GM18502 (cell line): ENCODE results near the gene FBXL19.

ENCODE experiments used
- ATAC-seq: cut with Tn5 transposase; IDR thresholded peaks from one replicate; pipeline ENCODE4 v1.9.1; 2021; ENCODE audit warnings: mild to moderate bottlenecking; ENCODE audit not compliant: unreplicated experiment, poor library complexity

FBXL19 gene

DNA sequence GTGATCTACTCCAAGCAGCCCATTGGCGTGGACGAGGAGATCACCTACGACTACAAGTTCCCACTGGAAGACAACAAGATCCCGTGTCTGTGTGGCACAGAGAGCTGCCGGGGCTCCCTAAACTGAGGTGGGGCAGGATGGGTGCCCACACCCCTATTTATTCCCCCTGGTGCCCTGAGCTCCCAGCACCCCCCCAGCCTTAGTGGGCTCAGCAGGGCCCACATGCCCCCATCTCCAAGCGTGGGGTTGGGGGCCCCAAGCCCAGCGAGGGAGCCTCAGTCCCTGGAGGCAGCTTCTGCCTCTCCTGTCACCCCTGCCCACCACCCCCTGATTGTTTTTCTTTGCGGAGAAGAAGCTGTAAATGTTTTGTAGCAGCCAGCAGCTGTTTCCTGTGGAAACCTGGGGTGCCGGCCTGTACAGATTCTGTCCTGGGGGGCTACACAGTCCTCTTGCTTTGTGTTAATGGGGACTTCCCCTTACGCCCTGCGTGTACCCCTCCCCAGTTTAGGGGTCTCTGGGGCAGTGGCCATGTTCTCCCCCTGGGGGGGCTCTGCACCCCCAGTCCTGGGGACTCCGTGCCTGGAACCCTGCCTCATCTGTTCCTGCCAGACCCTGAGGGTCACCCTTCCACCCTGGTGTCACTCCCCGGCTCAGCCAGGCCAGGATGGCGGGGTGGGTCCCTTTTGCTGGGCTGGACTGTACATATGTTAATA lies 60.7 kb downstream of the FBXL19 start:
- no peak for ATAC-seq

- ATAC-seq: peak; percentile 50
Measured at GRCh38 chr16:30984669-30985400, 61.5 kb downstream of the FBXL19 start, which contains the start of gene HSD3B7. TSS of gene HSD3B7 (plus strand) at chr16:30985207. CDS start at chr16:30985659, 452 bp downstream.

DNA sequence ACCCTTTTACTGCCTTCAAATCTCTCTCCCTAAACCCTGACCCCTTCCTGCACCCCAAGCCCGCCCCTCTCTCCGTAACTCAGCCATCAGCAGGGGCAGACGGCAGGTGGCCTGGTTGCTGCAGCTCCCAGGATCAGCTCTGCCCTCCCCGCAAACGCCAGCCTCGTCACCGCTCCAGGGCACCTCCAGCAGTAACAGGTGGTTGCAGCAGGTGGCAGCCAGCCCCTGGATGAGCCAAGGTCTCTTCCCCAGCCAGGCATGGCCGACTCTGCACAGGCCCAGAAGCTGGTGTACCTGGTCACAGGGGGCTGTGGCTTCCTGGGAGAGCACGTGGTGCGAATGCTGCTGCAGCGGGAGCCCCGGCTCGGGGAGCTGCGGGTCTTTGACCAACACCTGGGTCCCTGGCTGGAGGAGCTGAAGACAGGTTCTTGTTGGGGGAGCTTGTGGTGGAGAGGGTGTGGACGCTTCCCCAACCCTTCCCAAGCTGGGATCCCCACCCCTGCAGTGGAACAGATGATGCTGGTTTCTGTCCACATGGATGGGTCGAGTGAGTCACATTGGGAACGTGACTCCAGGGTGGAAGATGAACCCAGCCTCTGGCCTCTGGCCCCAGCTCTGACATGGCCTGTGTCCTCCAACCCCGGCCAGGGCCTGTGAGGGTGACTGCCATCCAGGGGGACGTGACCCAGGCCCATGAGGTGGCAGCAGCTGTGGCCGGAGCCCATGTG lies 62.2 kb downstream of the FBXL19 start:
- ATAC-seq: no peak

GRCh38 chr16:30986129-30986991 lies 63.0 kb downstream of the FBXL19 start:
- no peak for ATAC-seq

GRCh38 chr16:30987581-30988190 lies 64.3 kb downstream of the FBXL19 start:
- ATAC-seq: no peak

- no peak for ATAC-seq
Measured at GRCh38 chr16:30989469-30990047, 66.2 kb downstream of the FBXL19 start.

DNA sequence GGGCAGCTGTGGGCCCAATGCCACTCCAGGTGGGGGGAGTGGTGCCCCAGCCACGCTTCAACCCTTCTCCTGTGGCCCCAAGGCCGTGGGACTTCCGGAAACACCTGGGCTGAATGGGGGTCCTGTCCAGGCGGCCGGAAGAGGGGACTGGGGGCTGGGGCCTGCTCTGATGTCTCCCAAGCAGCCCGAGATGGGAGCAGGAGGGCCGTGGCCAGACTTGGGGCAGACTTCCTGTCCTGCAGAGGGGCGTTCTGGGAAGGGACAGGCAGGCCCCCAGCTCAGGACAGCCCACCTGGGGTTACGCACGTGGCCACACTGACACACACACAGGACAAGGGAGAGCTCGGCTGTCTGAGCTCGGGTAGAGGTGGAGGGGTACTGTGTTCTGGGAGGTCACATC lies 66.7 kb downstream of the FBXL19 start:
- no peak for ATAC-seq

- no peak for ATAC-seq
Measured at GRCh38 chr16:30991052-30991451, 67.7 kb downstream of the FBXL19 start.

- no peak for ATAC-seq
Measured at GRCh38 chr16:30992276-30992780, 69.0 kb downstream of the FBXL19 start.

DNA sequence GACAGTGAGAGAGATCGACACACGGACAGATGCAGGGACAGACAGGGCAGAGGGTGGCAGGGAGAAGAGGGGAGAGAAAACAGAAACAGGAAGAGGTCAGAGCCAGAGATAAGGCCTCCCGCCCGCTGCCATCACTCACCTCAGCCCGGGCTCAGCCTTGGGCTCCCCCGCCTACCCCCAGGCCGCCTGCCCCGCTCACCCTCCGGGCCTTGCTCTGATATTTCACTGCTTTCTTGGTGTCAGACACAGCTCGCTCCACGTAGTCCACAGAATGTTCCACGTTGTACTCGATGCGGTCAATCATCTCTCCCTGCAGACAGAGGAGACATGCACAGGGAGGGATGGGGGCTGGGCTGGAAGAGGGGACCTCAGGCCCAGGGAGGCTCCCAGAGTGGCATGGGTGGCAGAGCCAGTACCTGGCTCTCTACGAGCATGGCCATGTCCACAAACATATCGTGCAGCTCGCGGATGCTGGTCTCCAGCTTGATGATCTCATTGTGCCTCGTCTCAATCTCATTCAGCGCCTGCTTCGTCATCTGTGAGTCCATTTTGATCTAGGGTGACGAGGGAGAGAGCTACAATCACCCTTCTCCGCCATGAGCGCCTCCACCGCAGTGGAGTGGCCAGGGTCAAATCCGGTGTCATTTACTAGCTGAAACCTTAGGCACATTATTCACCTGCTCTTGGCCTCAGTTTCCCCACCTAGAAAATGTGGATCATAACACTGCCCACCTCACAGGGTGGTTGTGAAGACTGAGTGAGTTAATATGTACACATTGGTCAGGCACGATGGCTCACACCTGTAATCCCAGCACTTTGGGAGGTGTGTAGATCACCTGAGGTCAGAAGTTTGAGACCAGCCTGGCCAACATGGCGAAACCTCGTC lies 69.8 kb downstream of the FBXL19 start:
- no peak for ATAC-seq

- ATAC-seq: no peak
Measured at GRCh38 chr16:30995927-30996323, 72.6 kb downstream of the FBXL19 start.

DNA sequence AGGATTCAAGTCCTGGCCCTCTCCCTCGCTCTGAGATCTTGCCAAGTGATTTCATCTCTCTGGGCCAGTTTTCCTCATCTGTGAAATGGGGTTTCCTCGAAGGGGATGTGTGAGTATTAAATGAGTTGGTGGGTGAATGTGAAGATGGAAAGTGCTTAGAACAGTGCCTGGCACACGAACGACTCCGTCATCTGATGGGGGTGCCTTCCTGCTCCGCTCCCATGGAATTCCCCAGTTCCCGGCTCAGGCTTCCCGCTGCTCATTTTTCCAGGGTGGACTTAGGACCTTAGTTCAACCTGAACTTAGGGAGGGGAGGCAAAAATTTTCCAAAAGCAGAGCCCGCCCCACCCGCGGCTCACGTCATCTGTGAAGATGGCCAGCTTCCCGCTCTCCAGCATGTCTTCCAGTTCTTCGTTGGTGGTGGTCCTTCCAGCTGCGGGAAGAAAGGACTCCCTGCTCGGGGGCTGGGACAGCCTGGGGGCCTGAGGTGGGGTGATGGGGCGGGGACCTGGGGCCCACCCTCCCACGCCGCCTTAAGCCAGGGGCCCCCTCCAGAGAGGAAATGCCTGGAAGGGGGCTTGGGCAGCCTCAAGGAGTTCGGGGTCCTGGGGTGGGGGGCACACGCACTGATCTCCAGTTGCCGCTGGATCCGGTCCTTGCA lies 73.1 kb downstream of the FBXL19 start:
- peak; percentile 2 for ATAC-seq

- ATAC-seq: peak; percentile 80
Measured at GRCh38 chr16:30996985-30997724, 73.8 kb downstream of the FBXL19 start.

DNA sequence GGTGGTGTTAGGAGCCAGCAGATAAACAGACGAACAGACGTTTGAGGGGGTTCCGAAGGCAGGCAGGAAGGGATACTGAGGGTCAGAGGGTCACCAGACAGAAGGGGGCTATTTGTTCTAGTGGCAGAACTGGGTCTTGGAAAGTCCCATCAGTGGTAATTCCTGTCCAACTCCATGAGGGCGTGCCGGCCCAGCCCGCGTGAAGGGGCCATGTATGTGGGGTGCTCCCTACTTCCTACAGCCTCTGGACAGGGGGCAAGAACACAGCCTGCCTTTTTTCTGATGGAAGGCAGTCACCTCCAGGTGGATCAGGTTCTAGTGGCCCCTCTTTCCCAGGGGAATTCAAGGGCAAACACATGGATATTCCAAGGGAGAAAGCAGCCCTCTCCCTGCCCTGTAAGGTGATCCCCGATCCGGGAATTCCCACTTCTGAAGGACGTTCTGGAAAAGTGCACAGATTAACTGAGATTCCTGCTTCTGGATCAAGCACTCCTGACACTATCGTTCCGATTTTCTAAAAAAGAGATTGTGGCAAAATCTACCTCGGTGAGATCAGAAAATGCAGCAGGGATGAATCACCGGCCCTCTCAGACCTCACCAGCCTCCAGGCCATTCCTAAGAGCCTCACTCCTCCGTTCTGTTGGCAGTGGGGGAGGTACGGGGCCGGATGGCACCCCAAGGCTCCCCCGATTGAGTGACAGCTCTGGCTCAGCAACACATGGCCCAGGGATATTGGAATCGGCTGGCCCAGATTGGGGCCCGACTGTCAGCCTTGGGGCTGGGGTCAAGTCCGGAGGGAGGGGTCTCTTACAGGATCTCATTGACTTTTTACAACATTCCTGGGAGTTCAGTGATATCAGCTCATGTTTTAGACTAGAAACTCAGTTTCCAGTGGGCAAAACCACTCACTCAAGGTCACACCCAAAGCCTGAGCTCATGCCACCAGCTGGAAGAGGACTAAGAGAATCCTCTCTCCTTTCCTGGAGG lies 74.6 kb downstream of the FBXL19 start:
- ATAC-seq: no peak
